ENCODE results near the gene ACAD9.
"Not testable (repeated sequence)": the region's sequence is repeated elsewhere in the genome, so short reads cannot be mapped to it uniquely, and the experiment has no call there.

The ACAD9 gene

GRCh38 chr3:128863560-128863959 lies 15.9 kb upstream of the ACAD9 start:
- no peak for DNase-seq

GRCh38 chr3:128864351-128864811 lies 15.0 kb upstream of the ACAD9 start:
- no peak for DNase-seq

GRCh38 chr3:128864849-128865804 lies 14.3 kb upstream of the ACAD9 start:
- not testable (repeated sequence) for DNase-seq

- DNase-seq = no peak
Observed at GRCh38 chr3:128867200-128868125, 12.0 kb upstream of the ACAD9 start.

- no peak for DNase-seq
Observed at GRCh38 chr3:128870347-128870746, 9.1 kb upstream of the ACAD9 start.

- no peak for DNase-seq
Observed at GRCh38 chr3:128872282-128872681, 7.1 kb upstream of the ACAD9 start.

- no peak for DNase-seq
Observed at GRCh38 chr3:128872744-128873143, 6.7 kb upstream of the ACAD9 start.

GRCh38 chr3:128873244-128874022 lies 6.0 kb upstream of the ACAD9 start:
- DNase-seq = no peak

GRCh38 chr3:128874481-128875180 lies 4.8 kb upstream of the ACAD9 start:
- no peak for DNase-seq

- DNase-seq = peak; percentile 66
Observed at GRCh38 chr3:128875556-128876120, 3.8 kb upstream of the ACAD9 start.

- no peak for DNase-seq
Observed at GRCh38 chr3:128878011-128878457, 1.4 kb upstream of the ACAD9 start.

GRCh38 chr3:128878556-128879124 lies 780 bp upstream of the ACAD9 start:
- peak; percentile 9 for DNase-seq

GRCh38 chr3:128879991-128880390 lies 571 bp downstream of the ACAD9 start:
- no peak for DNase-seq

- not testable (repeated sequence) for DNase-seq
Observed at GRCh38 chr3:128880455-128880854, 1.0 kb downstream of the ACAD9 start.

GRCh38 chr3:128881576-128881975 lies 2.2 kb downstream of the ACAD9 start:
- no peak for DNase-seq

GRCh38 chr3:128882719-128883118 lies 3.3 kb downstream of the ACAD9 start:
- DNase-seq = no peak

GRCh38 chr3:128884992-128885391 lies 5.6 kb downstream of the ACAD9 start:
- no peak for DNase-seq

GRCh38 chr3:128889139-128889894 lies 9.9 kb downstream of the ACAD9 start:
- DNase-seq = no peak

- DNase-seq = no peak
Observed at GRCh38 chr3:128895843-128896697, 16.6 kb downstream of the ACAD9 start.
